GM18502 (cell line): Measurements from ENCODE around the gene HHATL.

Experiments used
- ATAC-seq: cut with Tn5 transposase; IDR thresholded peaks from one replicate; pipeline ENCODE4 v1.9.1; 2021; ENCODE audit warnings: mild to moderate bottlenecking; ENCODE audit not compliant: unreplicated experiment, poor library complexity

HHATL gene

DNA sequence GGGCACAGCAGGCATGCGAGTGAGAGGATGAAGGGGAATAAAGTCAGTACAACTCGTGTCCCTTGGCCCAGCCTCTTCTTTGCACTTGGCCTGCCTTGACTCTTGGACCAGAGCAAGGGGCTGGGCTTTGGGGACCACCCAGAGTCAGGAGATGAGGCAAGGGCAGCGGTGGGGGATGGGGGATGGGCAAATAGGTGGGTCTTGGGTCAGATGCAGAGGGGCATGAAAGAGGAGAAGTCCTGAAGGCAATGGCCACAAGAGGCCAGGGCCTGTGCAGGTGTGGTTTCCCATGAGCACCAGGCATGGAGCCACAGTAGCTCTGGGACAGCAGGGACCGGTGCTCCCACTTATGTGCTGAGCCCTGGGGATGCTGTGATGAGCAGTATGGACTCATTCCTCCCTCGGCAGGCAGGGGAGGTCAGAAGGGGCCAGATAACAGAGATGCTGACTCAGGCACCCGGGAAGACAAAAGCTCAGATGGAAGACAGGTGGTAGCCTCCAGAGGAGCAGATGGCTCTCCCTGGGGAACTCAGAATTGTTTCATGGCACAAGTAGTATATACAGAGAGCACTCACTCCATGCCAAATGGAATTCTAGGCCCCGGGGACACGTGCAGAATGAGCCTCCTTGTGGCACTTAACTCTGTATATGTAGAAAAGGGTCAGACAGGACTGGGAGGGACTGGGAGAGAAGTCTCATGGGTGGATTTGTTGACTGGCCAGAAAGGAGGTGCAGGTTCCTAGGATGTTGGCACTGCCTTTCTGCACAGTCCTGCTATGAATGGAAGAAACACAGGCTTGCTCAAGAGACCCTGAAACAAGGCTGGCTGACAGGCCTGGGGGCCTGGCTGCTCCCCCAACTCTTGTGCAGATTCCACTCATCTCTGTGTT, 34.8 kb downstream of the HHATL start:
- no peak for ATAC-seq

DNA sequence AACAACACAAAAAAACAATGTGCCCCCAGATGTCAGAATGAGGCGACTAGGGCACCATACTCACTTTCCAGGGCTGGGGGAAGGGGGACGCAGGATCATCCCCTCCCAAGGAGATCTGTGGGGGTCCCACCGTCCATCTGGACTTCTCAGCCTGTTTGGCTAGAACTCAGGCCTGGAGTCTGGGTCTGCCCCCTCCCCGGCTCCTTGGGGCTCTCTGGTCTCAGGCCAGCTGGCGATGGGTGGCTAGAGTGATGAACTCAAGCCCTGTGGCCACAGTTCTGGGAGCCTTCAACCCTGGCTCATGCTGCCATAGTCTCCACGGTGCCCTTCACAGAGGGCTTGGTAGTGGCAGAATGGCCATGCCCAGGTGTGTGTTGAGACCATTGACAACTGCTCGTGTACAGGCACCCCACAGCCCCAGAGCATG, 35.5 kb downstream of the HHATL start:
- no peak for ATAC-seq

- no peak for ATAC-seq
Measured at GRCh38 chr3:42666577-42666998, 36.0 kb downstream of the HHATL start.

- ATAC-seq = no peak
Measured at GRCh38 chr3:42666022-42666421, 36.6 kb downstream of the HHATL start.

DNA sequence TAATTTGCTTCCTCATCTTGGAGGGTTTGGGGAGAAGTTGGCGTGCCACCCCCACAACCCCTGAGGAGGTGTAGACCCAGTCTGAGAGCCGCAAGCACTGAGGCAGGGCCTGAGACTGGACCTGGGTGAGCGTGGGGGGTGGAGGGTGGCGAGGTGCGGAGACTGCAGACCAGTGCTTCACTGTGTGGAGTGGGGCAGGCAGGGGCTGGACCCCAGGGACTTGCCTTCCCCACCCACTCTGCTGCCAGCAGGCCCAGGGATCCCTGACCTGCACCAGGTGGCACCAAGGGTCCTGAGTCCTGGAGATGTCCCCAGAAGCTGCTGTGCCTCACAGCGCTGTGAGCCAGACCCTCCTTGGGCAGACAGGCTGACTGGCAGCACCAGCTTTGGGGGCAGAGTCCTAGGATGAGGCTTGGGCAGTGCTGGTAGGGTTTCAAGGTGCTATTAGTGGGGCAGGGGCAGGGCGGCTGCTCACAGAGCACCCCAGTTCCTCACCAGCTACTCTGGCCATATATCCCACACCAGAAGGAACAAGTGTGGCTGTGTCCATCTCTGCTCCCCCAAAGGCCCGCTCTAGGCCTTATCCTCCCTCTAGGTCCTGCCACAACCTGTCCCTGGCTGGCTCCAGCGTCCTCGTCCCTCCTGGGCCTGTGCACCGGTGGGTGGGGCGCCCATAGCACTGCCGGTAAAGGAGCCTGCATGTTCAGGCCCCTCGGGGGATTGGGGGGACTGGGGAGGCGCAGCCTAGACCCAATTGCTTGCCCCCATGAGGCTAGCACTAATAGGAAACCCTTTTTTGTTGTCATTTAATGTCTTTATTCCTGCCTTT, 37.3 kb downstream of the HHATL start:
- no peak for ATAC-seq

DNA sequence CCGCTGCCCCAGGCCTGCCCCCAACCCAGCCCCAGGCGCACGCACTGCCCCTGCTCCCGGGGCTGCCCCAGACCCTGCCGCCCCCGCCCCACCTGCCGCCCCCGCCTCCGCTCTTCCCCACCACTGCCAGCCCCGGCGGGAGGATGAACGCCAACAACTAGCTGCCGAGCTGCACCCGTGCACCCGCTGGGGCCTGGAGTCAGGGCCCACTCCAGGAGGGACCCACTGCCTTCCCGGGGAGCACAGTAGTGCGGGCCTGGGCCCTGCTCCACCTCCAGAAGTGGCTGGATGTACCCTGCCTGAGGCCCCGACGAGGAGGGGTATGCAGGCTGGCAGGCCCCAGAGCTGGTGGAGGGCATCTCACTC, 38.2 kb downstream of the HHATL start:
- no peak for ATAC-seq

- no peak for ATAC-seq
Measured at GRCh38 chr3:42663581-42664437, 38.8 kb downstream of the HHATL start.

GRCh38 chr3:42662813-42663535, 39.6 kb downstream of the HHATL start:
- ATAC-seq = no peak

GRCh38 chr3:42662037-42662812, 40.4 kb downstream of the HHATL start:
- no peak for ATAC-seq

- ATAC-seq = no peak
Measured at GRCh38 chr3:42661593-42662022, 41.0 kb downstream of the HHATL start.

DNA sequence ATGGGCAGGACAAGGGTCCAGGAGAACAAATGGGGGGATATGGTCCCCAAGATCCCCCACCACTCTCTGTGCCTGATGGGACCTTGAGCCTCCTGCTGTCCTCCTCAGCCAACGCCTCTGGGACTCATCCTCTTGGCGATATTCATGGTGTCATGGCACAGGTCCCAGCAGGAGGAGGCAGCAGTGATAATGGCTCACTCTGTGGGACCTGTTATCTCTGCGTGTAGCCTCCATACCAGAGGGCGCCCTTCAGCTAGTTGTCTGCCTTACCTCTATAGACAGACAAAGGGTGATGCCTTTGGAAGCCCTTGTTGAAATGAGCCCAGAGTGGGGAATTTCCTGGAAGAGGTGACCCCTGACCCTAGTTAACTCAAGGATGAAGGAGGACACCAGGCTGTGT, 41.7 kb downstream of the HHATL start:
- no peak for ATAC-seq

- ATAC-seq = no peak
Measured at GRCh38 chr3:42660131-42660715, 42.4 kb downstream of the HHATL start.

DNA sequence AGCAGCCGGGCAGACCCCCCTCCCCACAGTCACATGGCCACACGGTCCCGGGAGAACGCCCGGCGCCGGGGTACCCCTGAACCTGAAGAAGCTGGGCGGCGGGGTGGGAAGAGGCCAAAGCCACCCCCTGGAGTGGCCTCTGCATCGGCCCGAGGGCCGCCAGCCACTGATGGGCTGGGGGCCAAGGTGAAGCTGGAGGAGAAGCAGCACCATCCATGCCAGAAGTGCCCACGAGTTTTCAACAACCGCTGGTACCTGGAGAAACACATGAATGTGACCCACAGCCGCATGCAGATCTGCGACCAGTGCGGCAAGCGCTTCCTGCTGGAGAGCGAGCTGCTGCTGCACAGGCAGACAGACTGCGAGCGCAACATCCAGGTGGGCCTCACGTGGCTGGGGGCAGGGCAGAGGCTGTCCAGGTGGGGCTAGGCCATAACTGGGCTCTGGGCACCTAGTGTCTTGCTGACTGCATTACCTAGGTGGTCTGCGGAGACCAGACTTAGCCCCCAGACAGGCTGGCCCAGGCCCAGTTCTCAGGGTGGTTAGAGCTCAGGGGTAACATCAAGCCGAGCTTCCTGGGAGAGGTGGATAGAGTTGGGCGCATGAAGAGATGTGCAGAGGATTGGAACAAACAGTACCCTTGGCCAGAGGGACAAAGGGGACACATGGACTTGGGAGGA, 43.0 kb downstream of the HHATL start:
- no peak for ATAC-seq

GRCh38 chr3:42658771-42659390, 43.7 kb downstream of the HHATL start:
- no peak for ATAC-seq

DNA sequence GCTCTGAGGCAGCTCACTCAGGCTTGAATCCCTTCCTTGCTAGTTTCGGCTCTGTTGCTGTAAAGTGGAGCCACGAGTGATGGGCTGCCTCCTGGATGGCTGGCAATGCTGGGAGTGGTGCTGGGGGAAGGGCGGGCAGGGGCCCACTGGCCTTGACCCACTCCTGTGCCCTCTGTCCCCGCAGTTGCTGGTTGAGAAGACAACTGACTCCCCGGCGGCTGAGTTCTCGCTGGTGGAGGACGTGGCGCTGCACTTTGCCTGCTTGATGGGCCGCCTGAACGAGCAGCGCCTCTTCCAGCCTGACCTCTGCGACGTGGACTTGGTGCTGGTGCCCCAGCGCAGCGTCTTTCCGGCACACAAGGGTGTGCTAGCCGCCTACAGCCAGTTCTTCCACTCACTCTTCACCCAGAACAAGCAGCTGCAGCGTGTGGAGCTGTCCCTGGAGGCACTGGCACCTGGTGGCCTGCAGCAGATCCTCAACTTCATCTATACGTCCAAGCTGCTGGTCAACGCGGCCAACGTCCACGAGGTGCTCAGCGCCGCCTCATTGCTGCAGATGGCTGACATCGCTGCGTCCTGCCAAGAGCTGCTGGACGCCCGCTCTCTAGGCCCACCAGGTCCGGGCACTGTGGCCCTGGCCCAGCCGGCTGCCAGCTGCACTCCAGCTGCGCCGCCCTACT, 44.4 kb downstream of the HHATL start:
- ATAC-seq = no peak

- ATAC-seq = no peak
Measured at GRCh38 chr3:42657675-42658074, 44.9 kb downstream of the HHATL start.
